Uterus (tissue), 4 donors: Measurements from ENCODE around the gene SOCS6. TPM values are rescaled to one million over a fixed set of nuclear protein-coding genes. Genes with fewer than 3 reads are reported as not detected.

Source experiments
- DNase-seq, 2 donors: peaks; one replicate each; pipeline ENCODE4 v3.0.0-alpha.2; 2019 to 2020
- H3K27ac ChIP-seq, 2 donors: fragments of 200-600 bp; sonication (generic); 1 replicate in 1 of 2; 2 replicates in 1 of 2; pipeline ENCODE4 v1.5.1; 2016 to 2018
- H3K27me3 ChIP-seq, 2 donors: fragments of 200-600 bp; sonication (generic); one replicate each; pipeline ENCODE4 v1.5.1; 2018 to 2019; ENCODE audit warnings: control low read depth in 1 of 2
- H3K36me3 ChIP-seq, 2 donors: fragments of 200-600 bp; sonication (generic); one replicate each; pipeline ENCODE4 v1.5.1; 2019; ENCODE audit warnings: control low read depth in 1 of 2
- H3K4me1 ChIP-seq, 2 donors: fragments of 200-600 bp; sonication (generic); one replicate each; pipeline ENCODE4 v1.5.1; 2018 to 2019; ENCODE audit warnings: control low read depth in 1 of 2
- H3K4me3 ChIP-seq, 2 donors: fragments of 200-600 bp; sonication (generic); 1 replicate in 1 of 2; 2 replicates in 1 of 2; pipeline ENCODE4 v1.5.1; 2018 to 2019; ENCODE audit warnings: mild to moderate bottlenecking in 1 of 2
- H3K9me3 ChIP-seq, 2 donors: fragments of 200-600 bp; sonication (generic); one replicate each; pipeline ENCODE4 v1.5.1; 2019; ENCODE audit warnings: control low read depth in 1 of 2
- CTCF ChIP-seq, 4 experiments: fragments of 200-600 bp in 2 of 4; fragments of 450-650 bp in 2 of 4; sonication (generic) in 2 of 4; IDR thresholded peaks; one replicate each; pipeline ENCODE4 v1.5.1; 2016 to 2019; ENCODE audit warnings: antibody characterized with exemption in 4 of 4, mild to moderate bottlenecking in 2 of 4, moderate library complexity in 1 of 4
- POLR2A ChIP-seq, 2 donors: fragments of 450-650 bp; IDR thresholded peaks; one replicate each; pipeline ENCODE4 v1.6.1; 2016; ENCODE audit warnings: antibody characterized with exemption in 2 of 2, mild to moderate bottlenecking in 1 of 2, moderate library complexity in 1 of 2
- intact Hi-C: fragments of 100-400 bp; cut with DNase I; formaldehyde crosslinking; loops from one replicate; pipeline ENCODE4 v1.15.1; 2023; ENCODE audit warnings: low total_unique reads
- total RNA-seq, 4 donors: library from RNA; depleted of rRNA in 3 of 4; stranded (reverse); fragments of >200 nt in 3 of 4; gene quantifications; one replicate each; pipeline versions ENCODE4 v1.1.0 to v1.2.4, GENCODE V29; 2014 to 2023
- donor health status: DM: yes; HTN: yes; CAD: no.

The SOCS6 gene
- total RNA-seq, 4 donors from 2014 or later, result 12.9 to 59.5 (median 19.9) TPM

- no peaks in the 10 kb centered on the region for H3K27me3 ChIP-seq
- H3K4me3 ChIP-seq, result no peak overlapping the region
- intact Hi-C loops, result no loop called here
- no peak for DNase-seq
- no peak for TF ChIP-seq POLR2A (IDR thresholded peaks at IDR 0.05)
- TF ChIP-seq CTCF (IDR thresholded peaks at IDR 0.05), result no peak
- H3K9me3 ChIP-seq, result no peaks in the 10 kb centered on the region
- H3K36me3 ChIP-seq, result no peaks in the 10 kb centered on the region
- H3K27ac ChIP-seq, result no peak overlapping the region
- no peaks in the 10 kb centered on the region for H3K4me1 ChIP-seq
Observed at GRCh38 chr18:70250781-70251180, 38.1 kb upstream of the SOCS6 start.

GRCh38 chr18:70256184-70256583 lies 32.7 kb upstream of the SOCS6 start:
- intact Hi-C loops, result no loop called here
- Histone ChIP-seq H3K36me3 (no peaks in the 10 kb centered on the region), H3K27ac (no peak overlapping the region), H3K27me3 (no peaks in the 10 kb centered on the region), H3K4me3 (no peak overlapping the region), H3K4me1 (no peaks in the 10 kb centered on the region), H3K9me3 (no peaks in the 10 kb centered on the region)
- TF ChIP-seq POLR2A (IDR thresholded peaks at IDR 0.05) (no peak), CTCF (IDR thresholded peaks at IDR 0.05) (no peak)
- DNase-seq, result no peak

GRCh38 chr18:70256994-70257393 lies 31.9 kb upstream of the SOCS6 start:
- Histone ChIP-seq H3K27ac (no peak overlapping the region), H3K27me3 (no peaks in the 10 kb centered on the region), H3K9me3 (no peaks in the 10 kb centered on the region), H3K4me3 (no peak overlapping the region), H3K36me3 (no peaks in the 10 kb centered on the region), H3K4me1 (no peaks in the 10 kb centered on the region)
- DNase-seq, result no peak
- TF ChIP-seq POLR2A (IDR thresholded peaks at IDR 0.05), result no peak
- no peak for TF ChIP-seq CTCF (IDR thresholded peaks at IDR 0.05)
- intact Hi-C loops, result no loop called here

GRCh38 chr18:70258243-70258642 lies 30.6 kb upstream of the SOCS6 start:
- H3K4me1 ChIP-seq, result no peaks in the 10 kb centered on the region
- H3K27me3 ChIP-seq, result no peaks in the 10 kb centered on the region
- intact Hi-C loops, result no loop called here
- no peak for DNase-seq
- no peaks in the 10 kb centered on the region for H3K36me3 ChIP-seq
- no peaks in the 10 kb centered on the region for H3K9me3 ChIP-seq
- no peak overlapping the region for H3K4me3 ChIP-seq
- no peak for TF ChIP-seq POLR2A (IDR thresholded peaks at IDR 0.05)
- TF ChIP-seq CTCF (IDR thresholded peaks at IDR 0.05), result no peak
- H3K27ac ChIP-seq, result no peak overlapping the region

- intact Hi-C loops, result no loop called here
- H3K27me3 ChIP-seq, result no peaks in the 10 kb centered on the region
- no peak for TF ChIP-seq POLR2A (IDR thresholded peaks at IDR 0.05)
- no peak for TF ChIP-seq CTCF (IDR thresholded peaks at IDR 0.05)
- no peak for DNase-seq
- no peaks in the 10 kb centered on the region for H3K36me3 ChIP-seq
- no peak overlapping the region for H3K27ac ChIP-seq
- no peaks in the 10 kb centered on the region for H3K9me3 ChIP-seq
- no peak overlapping the region for H3K4me3 ChIP-seq
- H3K4me1 ChIP-seq, result no peaks in the 10 kb centered on the region
Observed at GRCh38 chr18:70260683-70261082, 28.2 kb upstream of the SOCS6 start.
